ENCODE measurements around the gene GPR25.
A peak's percentile ranks its signal among the peaks of the same experiment; 100 is the strongest.

Gene GPR25

DNA sequence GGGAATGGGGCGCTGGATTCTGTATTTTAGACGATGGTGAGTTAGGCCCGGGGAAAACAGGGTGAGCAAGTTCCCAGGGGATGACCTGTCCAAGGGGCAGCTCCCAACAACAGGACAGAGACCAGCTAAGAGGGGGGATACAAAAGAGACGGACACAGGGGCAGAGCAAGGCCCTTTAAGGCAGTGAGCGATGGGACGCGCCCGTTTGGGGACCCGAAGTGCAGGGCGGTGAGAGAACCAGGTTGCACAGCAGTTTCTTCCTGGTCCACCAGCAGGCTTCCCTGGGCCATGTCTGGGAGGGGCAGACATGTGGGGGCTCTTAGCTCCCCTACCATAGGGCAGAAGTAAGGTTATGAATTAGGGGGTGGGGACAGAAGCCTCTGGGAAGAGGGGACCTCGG, 43.9 kb downstream of the GPR25 start:
- no peak for DNase-seq

DNA sequence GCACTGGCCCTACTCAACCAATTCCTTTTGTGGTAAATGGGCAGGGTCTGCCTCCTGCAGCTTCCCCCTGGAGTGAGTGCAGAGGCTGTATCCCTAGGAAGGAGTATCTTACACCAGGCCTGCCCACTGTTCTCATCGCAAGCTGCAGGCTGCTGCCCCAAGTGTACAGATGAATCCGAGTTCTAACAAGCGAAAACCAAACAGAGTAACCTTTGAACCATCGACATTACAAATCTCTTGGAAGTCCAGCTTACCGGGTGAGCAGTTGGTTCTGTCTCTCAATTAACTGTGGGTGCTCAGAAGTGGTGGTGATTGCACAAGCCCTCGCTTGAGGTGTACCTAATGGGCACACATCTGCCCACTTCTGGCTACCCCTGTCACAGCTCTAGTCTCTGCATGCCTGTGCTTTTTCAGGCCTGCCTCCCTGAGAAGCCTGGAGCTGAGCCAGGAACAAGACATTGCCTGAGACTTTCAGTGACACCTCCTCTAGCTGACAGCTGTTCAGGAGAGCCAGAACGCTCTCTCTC, 44.6 kb downstream of the GPR25 start:
- peak; percentile 97 for DNase-seq

DNA sequence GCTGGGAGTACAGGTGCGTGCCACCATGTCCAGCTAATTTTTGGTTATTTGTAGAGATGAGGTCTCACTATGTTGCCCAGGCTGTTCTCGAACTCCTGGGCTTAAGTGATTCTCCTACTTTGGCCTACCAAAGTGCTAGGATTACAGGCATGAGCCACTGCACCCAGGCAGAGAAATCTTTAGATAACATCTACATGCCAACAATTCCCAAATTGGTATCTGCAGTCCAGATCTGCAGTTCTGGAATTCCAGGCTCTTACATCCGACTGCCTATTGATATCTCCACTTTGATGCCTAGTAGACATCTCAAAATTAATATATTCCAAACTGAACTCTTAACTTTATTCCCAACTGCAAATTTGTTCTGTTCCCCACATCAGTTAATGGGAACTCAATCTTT, 45.2 kb downstream of the GPR25 start:
- no peak for DNase-seq

DNA sequence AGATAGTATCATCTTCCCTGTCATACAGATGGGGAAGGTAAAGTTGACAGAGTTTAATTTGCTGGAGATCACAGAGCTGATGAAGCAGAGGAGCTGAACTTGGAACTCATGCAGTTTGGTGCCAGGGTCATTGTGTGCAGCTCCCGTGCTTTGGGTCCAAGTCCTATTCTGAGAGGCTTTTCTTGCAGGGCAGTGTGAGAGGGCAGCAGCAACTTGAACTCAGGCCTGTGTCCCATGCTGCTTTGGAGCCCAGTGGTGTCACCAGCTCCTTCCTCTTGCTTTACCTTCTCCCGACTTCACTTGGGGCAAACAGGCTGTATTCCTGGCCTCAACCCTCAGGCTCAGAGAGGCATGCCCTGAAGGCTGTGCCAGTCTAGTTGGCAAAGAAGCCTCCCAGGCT, 46.6 kb downstream of the GPR25 start:
- DNase-seq = no peak

DNA sequence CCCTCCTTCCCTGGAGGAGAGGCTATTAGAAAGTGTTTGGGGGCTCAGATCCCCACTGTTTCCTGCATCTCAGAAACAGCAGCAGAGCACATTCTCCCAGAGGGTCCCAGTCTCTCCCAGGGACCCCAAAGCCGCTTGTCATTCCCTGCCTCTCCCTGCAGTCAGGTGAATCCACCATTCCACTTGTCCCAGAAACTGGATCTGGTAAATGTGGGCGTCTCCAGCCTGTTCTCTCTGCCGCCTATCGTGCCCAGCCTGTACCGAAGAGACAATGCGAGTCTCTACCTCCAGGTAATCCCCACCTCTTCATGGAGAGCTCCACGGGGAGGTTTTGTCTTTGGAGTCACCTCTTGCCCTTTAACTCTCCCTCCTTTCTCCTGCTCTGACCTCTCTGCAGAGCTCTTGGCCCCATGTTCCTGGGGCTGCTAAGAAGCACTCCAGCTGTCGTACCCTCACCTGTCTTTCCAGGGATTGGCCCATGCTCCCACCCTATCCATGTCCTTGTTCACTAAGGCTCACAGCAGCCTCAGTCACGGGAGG, 48.9 kb downstream of the GPR25 start:
- no peak for DNase-seq

DNA sequence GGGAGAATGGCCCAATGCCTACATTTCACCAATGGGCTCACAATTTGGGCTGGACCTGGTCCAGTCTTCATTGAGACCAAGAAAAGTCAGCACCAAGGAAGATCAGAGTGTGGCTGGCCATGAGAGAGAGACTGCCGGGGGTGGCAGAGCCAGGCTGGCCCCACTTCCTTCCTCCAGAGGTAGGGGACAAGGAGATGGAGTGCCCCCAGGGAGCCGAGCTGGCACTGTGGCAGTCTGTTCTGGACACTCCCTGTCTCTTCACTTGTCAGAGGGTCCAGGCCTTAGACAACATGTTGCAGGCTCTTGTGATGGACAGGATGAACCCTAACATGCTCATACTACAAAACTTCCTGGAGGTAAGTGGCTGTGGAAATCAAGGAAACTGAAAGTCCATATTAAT, 49.6 kb downstream of the GPR25 start:
- DNase-seq = no peak

DNA sequence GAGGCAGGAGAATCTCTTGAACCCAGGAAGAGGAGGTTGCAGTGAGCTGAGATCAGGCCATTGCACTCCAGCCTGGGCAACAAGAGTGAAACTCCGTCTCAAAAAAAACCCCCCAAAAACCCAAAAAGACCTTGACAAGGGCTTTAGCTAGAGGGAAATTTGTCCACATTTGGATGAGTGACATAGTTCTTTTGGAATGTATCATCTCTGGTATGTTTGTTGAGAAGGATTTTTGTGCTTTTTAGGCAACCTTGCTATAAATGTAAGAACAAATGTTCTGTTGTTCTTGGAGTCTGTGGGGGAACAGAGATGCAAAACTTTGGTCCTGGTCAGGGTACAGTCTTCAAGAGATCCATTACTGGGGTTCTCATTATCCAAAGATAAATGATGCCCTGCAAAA, 50.8 kb downstream of the GPR25 start:
- no peak for DNase-seq

Data from NCI-H2171 treated with DMSO at 0.1 percent for 48 hours (cell line).